OCI-LY7 (cell line): ENCODE data around the gene RAD17.

Experiments used
- EZH2phosphoT487 ChIP-seq: fragments of 200-600 bp; sonication (generic); IDR thresholded peaks from 2 replicates; pipeline ENCODE4 v1.6.1; 2018; ENCODE audit warnings: low read depth, borderline replicate concordance, mild to moderate bottlenecking, mixed run types, antibody characterized with exemption, low read length, moderate library complexity, mixed read lengths
- TF ChIP-seq, protein P1 (sequence below): fragments of 200-600 bp; sonication (generic); conservative IDR thresholded peaks from 2 replicates; pipeline ENCODE4 v1.5.1; 2014; ENCODE audit warnings: mild to moderate bottlenecking, antibody characterized with exemption, low read length, moderate library complexity, mixed read lengths

DNA sequence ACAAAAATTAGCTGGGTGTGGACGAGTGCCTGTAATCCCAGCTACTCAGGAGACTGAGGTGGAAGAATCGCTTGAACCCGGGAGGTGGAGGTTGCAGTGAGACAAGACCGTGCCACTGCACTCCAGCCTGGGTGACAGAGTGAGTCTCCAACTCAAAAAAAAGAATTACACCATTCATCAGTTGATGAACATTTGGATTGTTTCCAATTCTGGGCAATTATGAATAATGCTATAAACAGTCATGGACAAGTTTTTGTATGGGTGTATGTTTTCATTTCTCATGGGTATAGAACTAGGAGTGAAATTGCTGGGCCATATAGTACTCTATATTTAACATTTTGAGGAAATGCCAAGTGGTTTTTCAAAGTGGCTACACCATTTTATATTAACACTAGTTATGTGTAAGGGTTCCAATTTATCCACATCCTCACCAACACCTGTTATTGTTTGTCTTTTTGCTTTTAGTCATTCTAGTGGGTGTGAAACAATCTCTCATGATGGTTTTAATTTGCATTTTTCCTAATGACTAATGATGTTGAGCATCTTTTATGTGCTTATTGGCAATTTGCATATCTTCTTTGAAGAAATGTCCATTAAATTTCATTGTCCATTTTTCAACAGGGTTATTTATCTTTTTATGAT lies 28.0 kb upstream of the RAD17 start:
- TF ChIP-seq, protein P1, sequence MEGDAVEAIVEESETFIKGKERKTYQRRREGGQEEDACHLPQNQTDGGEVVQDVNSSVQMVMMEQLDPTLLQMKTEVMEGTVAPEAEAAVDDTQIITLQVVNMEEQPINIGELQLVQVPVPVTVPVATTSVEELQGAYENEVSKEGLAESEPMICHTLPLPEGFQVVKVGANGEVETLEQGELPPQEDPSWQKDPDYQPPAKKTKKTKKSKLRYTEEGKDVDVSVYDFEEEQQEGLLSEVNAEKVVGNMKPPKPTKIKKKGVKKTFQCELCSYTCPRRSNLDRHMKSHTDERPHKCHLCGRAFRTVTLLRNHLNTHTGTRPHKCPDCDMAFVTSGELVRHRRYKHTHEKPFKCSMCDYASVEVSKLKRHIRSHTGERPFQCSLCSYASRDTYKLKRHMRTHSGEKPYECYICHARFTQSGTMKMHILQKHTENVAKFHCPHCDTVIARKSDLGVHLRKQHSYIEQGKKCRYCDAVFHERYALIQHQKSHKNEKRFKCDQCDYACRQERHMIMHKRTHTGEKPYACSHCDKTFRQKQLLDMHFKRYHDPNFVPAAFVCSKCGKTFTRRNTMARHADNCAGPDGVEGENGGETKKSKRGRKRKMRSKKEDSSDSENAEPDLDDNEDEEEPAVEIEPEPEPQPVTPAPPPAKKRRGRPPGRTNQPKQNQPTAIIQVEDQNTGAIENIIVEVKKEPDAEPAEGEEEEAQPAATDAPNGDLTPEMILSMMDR: no peak
- no peak for TF ChIP-seq EZH2phosphoT487
